DOHH2 (cell line): ENCODE measurements around the gene CFAP61.

ENCODE experiments used
- H3F3A ChIP-seq: fragments of 200-600 bp; sonication (generic), shearing (Covaris generic); 2 replicates; pipeline ENCODE4 v1.6.0; 2016; ENCODE audit warnings: antibody characterized with exemption, mild to moderate bottlenecking; ENCODE audit not compliant: control insufficient read depth, insufficient read depth
- H3K27ac ChIP-seq: fragments of 200-600 bp; sonication (generic); 2 replicates; pipeline ENCODE4 v1.5.1; 2014; ENCODE audit warnings: low read depth, mild to moderate bottlenecking, low read length, moderate library complexity
- H3K27me3 ChIP-seq: fragments of 200-600 bp; sonication (generic); 2 replicates; pipeline ENCODE4 v1.6.1; 2014; ENCODE audit warnings: mild to moderate bottlenecking, low read length, mixed read lengths; ENCODE audit not compliant: control insufficient read depth
- H3K36me3 ChIP-seq: fragments of 200-600 bp; sonication (generic); 2 replicates; pipeline ENCODE4 v1.6.1; 2014; ENCODE audit warnings: mild to moderate bottlenecking, low read length, moderate library complexity, mixed read lengths; ENCODE audit not compliant: control insufficient read depth
- H3K4me1 ChIP-seq: fragments of 200-600 bp; sonication (generic); 2 replicates; pipeline ENCODE4 v1.6.1; 2014; ENCODE audit warnings: mild to moderate bottlenecking, low read length, mixed read lengths; ENCODE audit not compliant: control insufficient read depth
- H3K4me2 ChIP-seq: fragments of 200-600 bp; sonication (generic); 2 replicates; pipeline ENCODE4 v1.6.0; 2014; ENCODE audit warnings: mild to moderate bottlenecking, low read length, moderate library complexity
- H3K4me3 ChIP-seq: fragments of 200-600 bp; sonication (generic); 2 replicates; pipeline ENCODE4 v1.5.1; 2014; ENCODE audit warnings: mild to moderate bottlenecking, low read length, mixed read lengths
- H3K79me2 ChIP-seq: fragments of 200-600 bp; sonication (generic); 2 replicates; pipeline ENCODE4 v1.6.1; 2014; ENCODE audit warnings: mild to moderate bottlenecking, low read length, mixed read lengths; ENCODE audit not compliant: control insufficient read depth
- H3K9me2 ChIP-seq: fragments of 200-600 bp; sonication (generic); replicated peaks from 2 replicates; pipeline ENCODE4 v1.6.1; 2014; ENCODE audit warnings: mild to moderate bottlenecking, low read length, mixed read lengths; ENCODE audit not compliant: control insufficient read depth
- H3K9me3 ChIP-seq: fragments of 200-600 bp; sonication (generic); 2 replicates; pipeline ENCODE4 v1.6.1; 2014; ENCODE audit warnings: antibody characterized with exemption, low read length, mixed read lengths; ENCODE audit not compliant: control insufficient read depth, insufficient read depth
- H4K20me1 ChIP-seq: fragments of 200-600 bp; sonication (generic); 2 replicates; pipeline ENCODE4 v1.6.0; 2014; ENCODE audit warnings: low read depth, mild to moderate bottlenecking, antibody characterized with exemption, low read length, moderate library complexity; ENCODE audit not compliant: control insufficient read depth, insufficient read depth
- CTCF ChIP-seq: fragments of 200-600 bp; sonication (generic); IDR thresholded peaks from one replicate; pipeline ENCODE4 v1.5.1; 2014; ENCODE audit warnings: antibody characterized with exemption, mild to moderate bottlenecking, low read depth, low read length; ENCODE audit not compliant: poor library complexity, severe bottlenecking
- EZH2phosphoT487 ChIP-seq: fragments of 200-600 bp; sonication (generic); IDR thresholded peaks from 2 replicates; pipeline ENCODE4 v1.6.1; 2017; ENCODE audit warnings: borderline replicate concordance, mild to moderate bottlenecking, antibody characterized with exemption, low read length, moderate library complexity, mixed read lengths

CFAP61 gene

GRCh38 chr20:20063941-20064702 is 11.8 kb downstream of the CFAP61 start:
- H3F3A ChIP-seq, result 0 out of 2 replicates have a peak, but pooled peaks cover 2% of the 10 kb centered on the region
- TF ChIP-seq CTCF, result no peak
- no peak for TF ChIP-seq EZH2phosphoT487
- no peaks in the 10 kb centered on the region for H3K79me2 ChIP-seq
- H3K27me3 ChIP-seq, result no peaks in the 10 kb centered on the region
- H4K20me1 ChIP-seq, result no peaks in the 10 kb centered on the region
- no peak overlapping the region for H3K27ac ChIP-seq
- H3K4me2 ChIP-seq, result no peak overlapping the region
- H3K9me2 ChIP-seq, result no peaks in the 10 kb centered on the region
- H3K4me3 ChIP-seq, result no peak overlapping the region
- no peaks in the 10 kb centered on the region for H3K36me3 ChIP-seq
- no peaks in the 10 kb centered on the region for H3K9me3 ChIP-seq
- H3K4me1 ChIP-seq, result peaks cover 34% of the 10 kb centered on the region

- Histone ChIP-seq H3K27me3 (no peaks in the 10 kb centered on the region), H3F3A (0 out of 2 replicates have a peak, but pooled peaks cover 2% of the 10 kb centered on the region), H3K36me3 (no peaks in the 10 kb centered on the region), H3K4me3 (no peak overlapping the region), H3K9me3 (no peaks in the 10 kb centered on the region), H3K4me1 (peaks cover 22% of the 10 kb centered on the region), H3K4me2 (no peak overlapping the region), H3K79me2 (no peaks in the 10 kb centered on the region), H4K20me1 (no peaks in the 10 kb centered on the region), H3K27ac (no peak overlapping the region), H3K9me2 (no peaks in the 10 kb centered on the region)
- no peak for TF ChIP-seq CTCF
- no peak for TF ChIP-seq EZH2phosphoT487
Observed at GRCh38 chr20:20065361-20065760, 13.0 kb downstream of the CFAP61 start.

- Histone ChIP-seq H3K4me2 (no peak overlapping the region), H3K27me3 (peaks cover 5% of the 10 kb centered on the region; the same call in 1 of the 2 replicates), H3F3A (no peaks in the 10 kb centered on the region)
Observed at GRCh38 chr20:20070871-20071726, 18.8 kb downstream of the CFAP61 start.

More at GRCh38 chr20:20070871-20071726, 18.8 kb downstream of the CFAP61 start:
- Histone ChIP-seq H3K79me2 (no peaks in the 10 kb centered on the region), H3K9me2 (no peaks in the 10 kb centered on the region), H4K20me1 (no peaks in the 10 kb centered on the region), H3K27ac (no peak overlapping the region), H3K4me1 (no peaks in the 10 kb centered on the region), H3K9me3 (no peaks in the 10 kb centered on the region), H3K4me3 (no peak overlapping the region), H3K36me3 (no peaks in the 10 kb centered on the region)
- no peak for TF ChIP-seq CTCF
- no peak for TF ChIP-seq EZH2phosphoT487
